ENCODE data around the gene ABCA5. TPM values are rescaled to one million over a fixed set of nuclear protein-coding genes. Genes with fewer than 3 reads are reported as not detected.

Gene ABCA5
- total RNA-seq, 3 donors from 2014 or later (not counting 1 experiment from before 2014, with no cell fraction given) = 52.1 to 84.5 (median 57.6) TPM

GRCh38 chr17:69230939-69231338 is 96.0 kb downstream of the ABCA5 start:
- 91% methylated on average over 3 of the region's 3 CpGs for WGBS (ENCODE audit: insufficient coverage)
- H3K27me3 ChIP-seq (ENCODE audit: control insufficient read depth, insufficient read depth, low read length) = no peaks in the 10 kb centered on the region
- DNase-seq (no peak), ATAC-seq (no peak)
- H3K9me3 ChIP-seq (ENCODE audit: control insufficient read depth, insufficient read depth, low read length) = peaks cover 6% of the 10 kb centered on the region
- H3K27ac ChIP-seq (ENCODE audit: low read length) = no peak overlapping the region
- TF ChIP-seq CTCF (IDR thresholded peaks at IDR 0.05) = no peak
- H3K36me3 ChIP-seq (ENCODE audit: control insufficient read depth, insufficient read depth, low read length) = no peaks in the 10 kb centered on the region
- H3K4me1 ChIP-seq (ENCODE audit: control insufficient read depth, insufficient read depth, low read length) = no peaks in the 10 kb centered on the region
- peaks cover 11% of the 10 kb centered on the region for H3K36me3 Mint-ChIP-seq
- H3K4me3 ChIP-seq (ENCODE audit: low read length) = no peak overlapping the region
- H3K27me3 Mint-ChIP-seq (ENCODE audit: low read depth in 2 of 2) = no peaks in the 10 kb centered on the region
- intact Hi-C loops (cut with micrococcal nuclease) = no loop called here
- H3K9me3 Mint-ChIP-seq = peaks cover 0 to 11% of the 10 kb centered on the region in 2 donors
- H3K4me1 Mint-ChIP-seq = peaks cover 0 to 11% of the 10 kb centered on the region in 2 donors
- H3K4me3 Mint-ChIP-seq = no peak overlapping the region
- no peak overlapping the region for H3K27ac Mint-ChIP-seq

GRCh38 chr17:69228576-69228975 is 98.4 kb downstream of the ABCA5 start, which contains the start of gene ABCA10:
Gene ABCA10 (minus strand): TSS chr17:69228824. CDS start chr17:69225358, 3,466 bp downstream.
- no peaks in the 10 kb centered on the region for H3K27me3 ChIP-seq (ENCODE audit: control insufficient read depth, insufficient read depth, low read length)
- no peaks in the 10 kb centered on the region for H3K36me3 ChIP-seq (ENCODE audit: control insufficient read depth, insufficient read depth, low read length)
- Mint-ChIP-seq H3K27ac (no peak within 1 kb of the TSS), H3K27me3 (ENCODE audit: low read depth in 2 of 2) (no peaks in the 10 kb centered on the region), H3K36me3 (peaks cover 11% of the 10 kb centered on the region), H3K4me3 (no peak within 1 kb of the TSS), H3K4me1 (peaks cover 7 to 13% of the 10 kb centered on the region in 2 donors), H3K9me3 (peaks cover 0 to 11% of the 10 kb centered on the region in 2 donors)
- intact Hi-C loops (cut with micrococcal nuclease) = no loop called here
- H3K27ac ChIP-seq (ENCODE audit: low read length) = no peak within 1 kb of the TSS
- H3K9me3 ChIP-seq (ENCODE audit: control insufficient read depth, insufficient read depth, low read length) = peaks cover 3% of the 10 kb centered on the region
- no peak within 1 kb of the TSS for H3K4me3 ChIP-seq (ENCODE audit: low read length)
- ATAC-seq (no peak), DNase-seq (no peak)
- no peaks in the 10 kb centered on the region for H3K4me1 ChIP-seq (ENCODE audit: control insufficient read depth, insufficient read depth, low read length)
- no peak for TF ChIP-seq CTCF (IDR thresholded peaks at IDR 0.05)
- WGBS (ENCODE audit: insufficient coverage) = no CpG with 5 or more reads among the region's 1 CpG

- H3K27ac ChIP-seq (ENCODE audit: low read length) = no peak overlapping the region
- H3K9me3 ChIP-seq (ENCODE audit: control insufficient read depth, insufficient read depth, low read length) = no peaks in the 10 kb centered on the region
- no peak overlapping the region for H3K4me3 ChIP-seq (ENCODE audit: low read length)
- intact Hi-C loops (cut with micrococcal nuclease) = no loop called here
- Mint-ChIP-seq H3K4me1 (peaks cover 10 to 16% of the 10 kb centered on the region in 2 donors), H3K27ac (no peak overlapping the region), H3K4me3 (no peak overlapping the region), H3K9me3 (peaks cover 0 to 9% of the 10 kb centered on the region in 2 donors), H3K27me3 (ENCODE audit: low read depth in 2 of 2) (no peaks in the 10 kb centered on the region), H3K36me3 (peaks cover 6% of the 10 kb centered on the region)
- H3K4me1 ChIP-seq (ENCODE audit: control insufficient read depth, insufficient read depth, low read length) = no peaks in the 10 kb centered on the region
- no peaks in the 10 kb centered on the region for H3K27me3 ChIP-seq (ENCODE audit: control insufficient read depth, insufficient read depth, low read length)
- DNase-seq (no peak), ATAC-seq (no peak)
- no peak for TF ChIP-seq CTCF (IDR thresholded peaks at IDR 0.05)
- H3K36me3 ChIP-seq (ENCODE audit: control insufficient read depth, insufficient read depth, low read length) = no peaks in the 10 kb centered on the region
Measured at GRCh38 chr17:69228018-69228417, 98.9 kb downstream of the ABCA5 start.

DNA sequence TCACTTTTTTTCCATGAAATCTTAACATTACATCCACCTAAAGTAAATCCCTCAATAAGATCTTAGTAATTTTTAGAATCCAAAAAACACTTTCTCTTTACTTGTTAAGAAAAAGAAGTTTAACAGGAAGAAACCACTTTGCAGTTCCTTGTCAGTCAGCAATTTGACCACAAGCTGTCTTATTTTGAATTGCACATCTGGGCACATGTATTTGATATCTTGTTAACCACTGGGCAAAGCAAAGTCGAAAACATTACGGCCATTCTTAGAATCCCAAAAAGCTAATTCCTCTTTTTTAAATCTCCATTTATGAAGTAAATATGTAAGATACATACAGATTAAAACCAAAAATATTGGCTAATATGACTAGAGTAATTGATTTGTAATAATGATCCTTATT is 99.4 kb downstream of the ABCA5 start:
- no peaks in the 10 kb centered on the region for H3K36me3 ChIP-seq (ENCODE audit: control insufficient read depth, insufficient read depth, low read length)
- H3K4me3 ChIP-seq (ENCODE audit: low read length) = no peak overlapping the region
- no peaks in the 10 kb centered on the region for H3K27me3 ChIP-seq (ENCODE audit: control insufficient read depth, insufficient read depth, low read length)
- Mint-ChIP-seq H3K27ac (no peak overlapping the region), H3K4me1 (peaks cover 10 to 16% of the 10 kb centered on the region in 2 donors), H3K4me3 (no peak overlapping the region), H3K36me3 (peaks cover 1% of the 10 kb centered on the region), H3K27me3 (ENCODE audit: low read depth in 2 of 2) (no peaks in the 10 kb centered on the region), H3K9me3 (peaks cover 0 to 4% of the 10 kb centered on the region in 2 donors)
- WGBS (ENCODE audit: insufficient coverage) = no CpG with 5 or more reads among the region's 2 CpGs
- DNase-seq = no peak
- no peak for ATAC-seq
- H3K27ac ChIP-seq (ENCODE audit: low read length) = no peak overlapping the region
- intact Hi-C loops (cut with micrococcal nuclease) = no loop called here
- no peak for TF ChIP-seq CTCF (IDR thresholded peaks at IDR 0.05)
- H3K4me1 ChIP-seq (ENCODE audit: control insufficient read depth, insufficient read depth, low read length) = no peaks in the 10 kb centered on the region
- no peaks in the 10 kb centered on the region for H3K9me3 ChIP-seq (ENCODE audit: control insufficient read depth, insufficient read depth, low read length)

All from natural killer cell (primary cell).